ENCODE measurements around the gene KLHDC10. TPM values are rescaled to one million over a fixed set of nuclear protein-coding genes. Genes with fewer than 3 reads are reported as not detected.

The KLHDC10 gene
- total RNA-seq, 2 experiments from 2014 or later: 15.7 to 18.1 TPM

DNA sequence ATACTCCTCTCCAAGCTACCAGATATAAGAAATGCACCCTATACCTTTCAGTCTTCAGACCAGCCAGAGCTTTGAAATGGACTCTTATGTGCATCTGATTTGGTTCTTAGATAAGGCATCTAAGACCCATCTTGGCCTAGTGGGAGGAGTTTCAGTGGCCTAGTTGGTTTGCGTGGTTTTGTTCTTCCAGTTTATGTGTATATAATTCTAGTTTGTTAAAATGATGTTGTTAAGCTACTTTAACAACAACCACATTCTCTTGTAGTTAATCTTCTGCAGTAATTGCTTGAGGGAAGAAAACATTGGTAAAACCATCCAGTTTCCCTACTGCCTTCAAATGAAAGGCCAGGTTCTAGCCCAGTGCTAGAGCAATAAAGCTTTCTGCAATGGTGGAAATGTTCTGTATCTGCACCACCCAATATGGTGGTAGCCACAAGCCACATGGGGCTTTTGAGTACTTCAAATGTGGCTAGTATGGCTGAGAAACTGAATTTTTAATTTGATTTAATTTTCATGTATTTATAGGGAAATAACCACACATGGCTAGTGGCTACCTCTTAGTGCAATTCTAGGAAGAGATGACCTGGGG, 66.3 kb downstream of the KLHDC10 start:
- DNase-seq (no peak), ATAC-seq (peak; percentile 35)
- Mint-ChIP-seq H3K9me3 (ENCODE audit: insufficient read depth) (no peaks in the 10 kb centered on the region), H3K27ac (no peak overlapping the region), H3K4me3 (no peak overlapping the region), H3K36me3 (ENCODE audit: low read depth) (peaks cover 21% of the 10 kb centered on the region), H3K27me3 (ENCODE audit: low read depth) (peaks cover 2% of the 10 kb centered on the region), H3K4me1 (ENCODE audit: low read depth) (peaks cover 21% of the 10 kb centered on the region)
- CTCF ChIA-PET: no interaction called here
- POLR2A ChIA-PET: no interaction called here

GRCh38 chr7:130137207-130137606, 66.9 kb downstream of the KLHDC10 start:
- ATAC-seq (no peak), DNase-seq (no peak)
- Mint-ChIP-seq H3K27ac (no peak overlapping the region), H3K4me1 (ENCODE audit: low read depth) (peaks cover 21% of the 10 kb centered on the region), H3K36me3 (ENCODE audit: low read depth) (peaks cover 21% of the 10 kb centered on the region), H3K9me3 (ENCODE audit: insufficient read depth) (no peaks in the 10 kb centered on the region), H3K4me3 (no peak overlapping the region), H3K27me3 (ENCODE audit: low read depth) (peaks cover 3% of the 10 kb centered on the region)
- POLR2A ChIA-PET: no interaction called here
- CTCF ChIA-PET: no interaction called here

DNA sequence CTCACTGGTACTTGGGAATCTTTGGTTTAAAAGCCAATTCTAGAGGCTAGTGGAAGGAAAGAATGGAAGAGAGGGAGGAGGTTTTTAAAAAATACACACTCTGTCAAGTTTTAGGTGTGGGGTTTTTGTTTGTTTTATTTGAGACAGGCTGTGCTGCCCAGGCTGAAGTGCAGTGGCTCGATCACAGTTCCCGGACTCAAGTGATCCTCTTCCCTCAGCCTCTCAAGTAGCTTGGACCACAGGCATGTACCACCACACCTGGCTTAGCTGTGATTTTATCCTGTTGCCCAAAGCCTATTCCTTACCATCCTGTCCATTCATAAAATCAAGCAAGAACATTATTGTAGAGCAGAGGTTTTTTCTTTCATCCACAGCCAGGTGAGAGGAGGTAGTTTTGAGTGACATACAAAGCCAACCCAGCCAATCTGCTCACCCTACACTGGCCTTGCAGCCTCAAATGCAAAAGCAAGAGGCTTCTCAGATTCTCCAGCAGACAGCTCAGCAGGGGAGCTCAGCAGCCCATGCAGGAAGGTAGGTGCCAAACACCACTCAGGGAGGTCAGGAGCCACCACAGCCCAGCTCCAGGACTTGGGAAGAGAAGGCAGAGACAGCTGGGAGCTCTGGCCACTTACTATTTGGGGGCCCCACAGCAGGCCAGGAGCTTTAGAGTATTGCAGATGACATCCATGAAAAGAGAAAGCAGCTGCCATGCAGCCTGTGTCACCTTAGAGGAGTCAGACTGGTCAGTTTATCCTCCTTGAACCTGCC, 69.0 kb downstream of the KLHDC10 start:
- Mint-ChIP-seq H3K36me3 (ENCODE audit: low read depth) (peaks cover 21% of the 10 kb centered on the region), H3K4me1 (ENCODE audit: low read depth) (peaks cover 21% of the 10 kb centered on the region), H3K4me3 (no peak overlapping the region), H3K27ac (no peak overlapping the region), H3K9me3 (ENCODE audit: insufficient read depth) (no peaks in the 10 kb centered on the region), H3K27me3 (ENCODE audit: low read depth) (peaks cover 11% of the 10 kb centered on the region)
- ChIA-PET CTCF (interaction anchor here (2.5 kb wide), 1 partner anchor 68 kb away, joined by 6 read pairs; no protein-coding TSS in a partner anchor), POLR2A (interaction anchor here (1.2 kb wide), 1 partner anchor 66 kb away, joined by 5 read pairs; the partner anchor contains the start of gene TMEM209)
- ATAC-seq (no peak), DNase-seq (no peak)

GRCh38 chr7:130140551-130141160, 70.3 kb downstream of the KLHDC10 start:
- DNase-seq (no peak), ATAC-seq (no peak)
- Mint-ChIP-seq H3K9me3 (ENCODE audit: insufficient read depth) (no peaks in the 10 kb centered on the region), H3K4me3 (peak overlapping the region; percentile 28), H3K4me1 (ENCODE audit: low read depth) (peaks cover 19% of the 10 kb centered on the region), H3K27me3 (ENCODE audit: low read depth) (peaks cover 19% of the 10 kb centered on the region), H3K36me3 (ENCODE audit: low read depth) (peaks cover 17% of the 10 kb centered on the region), H3K27ac (no peak overlapping the region)
- ChIA-PET POLR2A (no interaction called here), CTCF (interaction anchor here (1.1 to 2.5 kb wide), 2 partner anchors 69 to 81 kb away, joined by 3 to 6 read pairs; no protein-coding TSS in a partner anchor)

GRCh38 chr7:130141161-130141883, 71.0 kb downstream of the KLHDC10 start:
- H3K4me3 Mint-ChIP-seq: peak overlapping the region; percentile 28
- H3K27ac Mint-ChIP-seq: no peak overlapping the region
- H3K27me3 Mint-ChIP-seq (ENCODE audit: low read depth): peaks cover 21% of the 10 kb centered on the region
- H3K4me1 Mint-ChIP-seq (ENCODE audit: low read depth): peaks cover 12% of the 10 kb centered on the region
- DNase-seq (peak; percentile 38), ATAC-seq (peak; percentile 54)
- no peaks in the 10 kb centered on the region for H3K9me3 Mint-ChIP-seq (ENCODE audit: insufficient read depth)
- CTCF ChIA-PET: interaction anchor here (1.1 kb wide), 1 partner anchor 81 kb away, joined by 3 read pairs; no protein-coding TSS in a partner anchor
- POLR2A ChIA-PET: no interaction called here
- peaks cover 12% of the 10 kb centered on the region for H3K36me3 Mint-ChIP-seq (ENCODE audit: low read depth)

GRCh38 chr7:130141884-130142653, 71.7 kb downstream of the KLHDC10 start:
- Mint-ChIP-seq H3K36me3 (ENCODE audit: low read depth) (peaks cover 8% of the 10 kb centered on the region), H3K9me3 (ENCODE audit: insufficient read depth) (no peaks in the 10 kb centered on the region), H3K27ac (no peak overlapping the region), H3K4me1 (ENCODE audit: low read depth) (peaks cover 5% of the 10 kb centered on the region), H3K27me3 (ENCODE audit: low read depth) (peaks cover 21% of the 10 kb centered on the region), H3K4me3 (no peak overlapping the region)
- CTCF ChIA-PET: interaction anchor here (1.3 kb wide), 1 partner anchor 70 kb away, joined by 3 read pairs; no protein-coding TSS in a partner anchor
- POLR2A ChIA-PET: interaction anchor here (1.0 kb wide), 1 partner anchor 63 kb away, joined by 3 read pairs; the partner anchor contains the start of gene TMEM209
- DNase-seq (no peak), ATAC-seq (no peak)

- Mint-ChIP-seq H3K27me3 (ENCODE audit: low read depth) (peaks cover 21% of the 10 kb centered on the region), H3K36me3 (ENCODE audit: low read depth) (peaks cover 8% of the 10 kb centered on the region), H3K4me1 (ENCODE audit: low read depth) (peaks cover 4% of the 10 kb centered on the region), H3K9me3 (ENCODE audit: insufficient read depth) (no peaks in the 10 kb centered on the region), H3K4me3 (no peak overlapping the region), H3K27ac (no peak overlapping the region)
- DNase-seq (peak; percentile 17), ATAC-seq (peak; percentile 16)
- POLR2A ChIA-PET: interaction anchor here (1.0 kb wide), 1 partner anchor 62 kb away, joined by 3 read pairs; the partner anchor contains the start of gene TMEM209
- CTCF ChIA-PET: interaction anchor here (1.3 kb wide), 1 partner anchor 71 kb away, joined by 3 read pairs; no protein-coding TSS in a partner anchor
Measured at GRCh38 chr7:130142654-130143333, 72.5 kb downstream of the KLHDC10 start.

DNA sequence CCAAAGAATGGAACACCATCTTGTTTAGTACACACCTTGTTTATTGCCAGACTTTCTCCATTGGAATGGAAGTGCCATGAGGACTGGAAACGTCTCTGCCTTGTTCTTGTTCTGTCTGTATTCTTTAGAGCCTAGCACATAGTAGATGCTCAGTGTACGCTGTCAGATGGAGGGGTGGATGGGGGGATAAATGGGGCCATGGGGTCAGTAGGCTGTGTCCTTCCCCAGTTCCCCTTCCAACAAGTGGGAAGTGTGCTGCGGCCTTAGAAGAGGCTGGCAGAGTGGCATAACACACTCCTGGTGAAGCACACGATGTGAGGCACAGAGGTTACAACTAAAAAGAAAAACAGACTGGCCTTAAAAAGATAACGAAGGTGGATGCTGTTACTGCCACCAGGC, 73.0 kb downstream of the KLHDC10 start:
- no peak overlapping the region for H3K27ac Mint-ChIP-seq
- H3K4me1 Mint-ChIP-seq (ENCODE audit: low read depth): peaks cover 4% of the 10 kb centered on the region
- ChIA-PET POLR2A (interaction anchor here (1.0 kb wide), 1 partner anchor 62 kb away, joined by 3 read pairs; the partner anchor contains the start of gene TMEM209), CTCF (interaction anchor here (1.3 kb wide), 1 partner anchor 71 kb away, joined by 3 read pairs; no protein-coding TSS in a partner anchor)
- H3K9me3 Mint-ChIP-seq (ENCODE audit: insufficient read depth): no peaks in the 10 kb centered on the region
- peaks cover 25% of the 10 kb centered on the region for H3K27me3 Mint-ChIP-seq (ENCODE audit: low read depth)
- peaks cover 8% of the 10 kb centered on the region for H3K36me3 Mint-ChIP-seq (ENCODE audit: low read depth)
- ATAC-seq (no peak), DNase-seq (peak; percentile 9)
- no peak overlapping the region for H3K4me3 Mint-ChIP-seq

DNA sequence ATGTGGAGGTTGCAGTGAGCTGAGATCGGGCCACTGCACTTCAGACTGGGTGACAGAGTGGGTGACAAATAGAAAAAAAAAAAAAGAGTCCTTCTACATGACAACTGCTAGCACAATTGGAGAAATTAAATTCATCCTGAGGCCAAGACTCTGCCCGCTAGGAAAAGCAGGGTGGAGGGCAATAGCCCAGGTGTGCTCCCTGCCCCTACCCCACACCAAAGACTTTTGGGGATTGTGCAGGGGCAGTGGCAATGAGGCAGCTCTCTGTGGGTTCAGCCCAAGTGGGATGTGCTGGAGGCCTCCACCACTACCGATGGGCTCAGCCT, 73.6 kb downstream of the KLHDC10 start:
- Mint-ChIP-seq H3K27ac (no peak overlapping the region), H3K4me3 (no peak overlapping the region), H3K4me1 (ENCODE audit: low read depth) (peaks cover 4% of the 10 kb centered on the region), H3K36me3 (ENCODE audit: low read depth) (peaks cover 7% of the 10 kb centered on the region), H3K9me3 (ENCODE audit: insufficient read depth) (no peaks in the 10 kb centered on the region), H3K27me3 (ENCODE audit: low read depth) (peaks cover 28% of the 10 kb centered on the region)
- POLR2A ChIA-PET: no interaction called here
- no peak for ATAC-seq
- CTCF ChIA-PET: no interaction called here
- peak; percentile 15 for DNase-seq

GRCh38 chr7:130144312-130145171, 74.2 kb downstream of the KLHDC10 start:
- ChIA-PET POLR2A (no interaction called here), CTCF (no interaction called here)
- ATAC-seq: no peak
- Mint-ChIP-seq H3K27me3 (ENCODE audit: low read depth) (peaks cover 33% of the 10 kb centered on the region), H3K4me3 (no peak overlapping the region), H3K4me1 (ENCODE audit: low read depth) (peaks cover 4% of the 10 kb centered on the region), H3K36me3 (ENCODE audit: low read depth) (peaks cover under 1% of the 10 kb centered on the region), H3K9me3 (ENCODE audit: insufficient read depth) (no peaks in the 10 kb centered on the region), H3K27ac (no peak overlapping the region)
- peak; percentile 6 for DNase-seq
